Vagina (tissue), 2 donors: Measurements from ENCODE around the gene ECT2.

ENCODE experiments used
- CTCF ChIP-seq, 3 experiments: fragments of 450-650 bp in 2 of 3; fragments of 200-600 bp in 1 of 3; sonication (generic) in 1 of 3; IDR thresholded peaks; one replicate each; pipeline ENCODE4 v1.5.1; 2017 to 2019; ENCODE audit warnings: antibody characterized with exemption in 3 of 3, mild to moderate bottlenecking in 2 of 3, moderate library complexity in 2 of 3
- POLR2A ChIP-seq, 2 donors: fragments of 450-650 bp; IDR thresholded peaks; one replicate each; pipeline ENCODE4 v1.6.1; 2017; ENCODE audit warnings: antibody characterized with exemption in 2 of 2, mild to moderate bottlenecking in 2 of 2, moderate library complexity in 2 of 2
- POLR2AphosphoS5 ChIP-seq, 2 donors: sonication (generic); formaldehyde crosslinking; IDR thresholded peaks; one replicate each; pipeline ENCODE4 v1.9.0; 2017; ENCODE audit warnings: antibody characterized with exemption in 2 of 2, mild to moderate bottlenecking in 2 of 2, low read depth in 1 of 2; ENCODE audit not compliant: insufficient read depth in 1 of 2

- TF ChIP-seq CTCF (IDR thresholded peaks at IDR 0.05) (no peak), POLR2A (IDR thresholded peaks at IDR 0.05) (no peak), POLR2AphosphoS5 (IDR thresholded peaks at IDR 0.05; ENCODE audit: insufficient read depth in 1 of 2, low read depth in 1 of 2) (no peak)
These were observed 714 bp downstream of the ECT2 start for GRCh38 chr3:172751175-172751704.
